Measurements from ENCODE around the gene CNNM2.

Gene CNNM2

DNA sequence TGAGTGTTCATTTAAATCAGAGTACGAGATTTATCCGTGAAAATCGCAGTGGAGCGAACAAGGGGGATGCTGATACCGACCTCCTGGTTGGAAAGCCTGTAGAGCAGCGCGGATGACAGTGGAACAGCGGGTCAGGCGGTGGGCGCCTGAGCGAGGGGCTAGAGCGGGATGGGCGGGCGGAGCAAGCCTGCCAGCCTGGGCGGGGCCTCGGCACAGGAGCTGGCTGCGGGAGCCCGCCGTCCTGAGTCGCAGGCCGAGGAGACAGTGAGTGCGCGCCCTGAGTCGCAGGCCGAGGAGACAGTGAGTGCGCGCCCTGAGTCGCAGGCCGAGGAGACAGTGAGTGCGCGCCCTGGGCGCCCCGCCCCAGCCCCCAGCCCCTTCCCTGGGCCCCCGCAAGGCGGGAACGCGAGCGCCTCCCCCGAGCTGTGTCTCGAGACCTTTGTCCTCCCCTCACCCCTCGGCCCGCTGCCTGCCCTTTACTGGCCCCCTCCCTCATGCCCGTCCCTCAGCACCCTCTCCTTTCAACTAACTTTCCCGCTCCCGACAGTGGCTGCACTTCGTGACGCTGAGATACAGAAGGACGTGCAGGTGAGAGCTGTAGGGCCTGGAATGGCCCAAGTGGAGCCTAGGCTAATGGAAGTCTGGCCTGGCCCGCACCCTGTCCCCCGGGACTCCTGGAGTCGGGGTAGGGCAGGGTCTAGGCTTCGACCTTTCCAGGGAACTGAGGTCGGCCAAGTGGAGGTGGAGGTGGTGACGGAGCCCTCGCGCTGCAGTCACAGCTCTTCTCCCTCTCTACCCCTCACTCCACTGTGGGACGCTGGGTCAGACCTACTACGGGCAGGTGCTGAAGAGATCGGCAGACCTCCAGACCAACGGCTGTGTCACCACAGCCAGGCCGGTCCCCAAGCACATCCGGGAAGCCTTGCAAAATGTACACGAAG lies 48.6 kb upstream of the CNNM2 start, which contains the start of gene AS3MT (continued):
- TF ChIP-seq ZNF792 (tag by site-specific recombination; IDR thresholded peaks at IDR 0.05) = no peak
- TF ChIP-seq ZNF426 (tag by site-specific recombination; IDR thresholded peaks at IDR 0.05) = no peak
- TF ChIP-seq ZNF707 (tag by site-specific recombination; IDR thresholded peaks at IDR 0.05) = no peak
- TF ChIP-seq ZNF324 (tag by site-specific recombination; IDR thresholded peaks at IDR 0.05) = no peak
- TF ChIP-seq, protein P1, sequence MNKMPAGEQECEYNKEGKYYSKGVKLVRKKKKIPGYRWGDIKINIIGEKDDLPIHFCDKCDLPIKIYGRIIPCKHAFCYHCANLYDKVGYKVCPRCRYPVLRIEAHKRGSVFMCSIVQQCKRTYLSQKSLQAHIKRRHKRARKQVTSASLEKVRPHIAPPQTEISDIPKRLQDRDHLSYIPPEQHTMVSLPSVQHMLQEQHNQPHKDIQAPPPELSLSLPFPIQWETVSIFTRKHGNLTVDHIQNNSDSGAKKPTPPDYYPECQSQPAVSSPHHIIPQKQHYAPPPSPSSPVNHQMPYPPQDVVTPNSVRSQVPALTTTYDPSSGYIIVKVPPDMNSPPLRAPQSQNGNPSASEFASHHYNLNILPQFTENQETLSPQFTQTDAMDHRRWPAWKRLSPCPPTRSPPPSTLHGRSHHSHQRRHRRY (tag by site-specific recombination; IDR thresholded peaks at IDR 0.05) = no peak
- no peak for TF ChIP-seq SALL2 (tag by site-specific recombination; IDR thresholded peaks at IDR 0.05; ENCODE audit: borderline replicate concordance)
- TF ChIP-seq ZNF548 (tag by site-specific recombination; IDR thresholded peaks at IDR 0.05) = no peak
- TF ChIP-seq ZFP41 (tag by site-specific recombination; IDR thresholded peaks at IDR 0.05; ENCODE audit: borderline replicate concordance) = no peak
- no peak for TF ChIP-seq ZNF366 (tag by site-specific recombination; conservative IDR thresholded peaks at IDR 0.05)
- TF ChIP-seq ZNF19 (tag by site-specific recombination; IDR thresholded peaks at IDR 0.05; ENCODE audit: low read depth) = no peak
- TF ChIP-seq REPIN1 (tag by site-specific recombination; IDR thresholded peaks at IDR 0.05; ENCODE audit: low read depth) = no peak
- no peak for TF ChIP-seq ZNF664 (tag by site-specific recombination; IDR thresholded peaks at IDR 0.05)
- TF ChIP-seq RBAK (tag by site-specific recombination; IDR thresholded peaks at IDR 0.05) = no peak
- TF ChIP-seq ZNF311 (tag by site-specific recombination; IDR thresholded peaks at IDR 0.05; ENCODE audit: borderline replicate concordance) = no peak
- TF ChIP-seq ZNF174 (tag by site-specific recombination; IDR thresholded peaks at IDR 0.05) = no peak
- 0 out of 2 replicates have a peak, but pooled peaks have one; percentile 9 for TF ChIP-seq ZNF660 (tag by site-specific recombination; IDR thresholded peaks at IDR 0.05)
- TF ChIP-seq ZNF529 (tag by site-specific recombination; IDR thresholded peaks at IDR 0.05; ENCODE audit: insufficient replicate concordance) = no peak
- TF ChIP-seq ZNF341 (tag by site-specific recombination; IDR thresholded peaks at IDR 0.05; ENCODE audit: low read depth) = peak; percentile 44; the same call in 1 of the 2 replicates
- TF ChIP-seq, protein P2, sequence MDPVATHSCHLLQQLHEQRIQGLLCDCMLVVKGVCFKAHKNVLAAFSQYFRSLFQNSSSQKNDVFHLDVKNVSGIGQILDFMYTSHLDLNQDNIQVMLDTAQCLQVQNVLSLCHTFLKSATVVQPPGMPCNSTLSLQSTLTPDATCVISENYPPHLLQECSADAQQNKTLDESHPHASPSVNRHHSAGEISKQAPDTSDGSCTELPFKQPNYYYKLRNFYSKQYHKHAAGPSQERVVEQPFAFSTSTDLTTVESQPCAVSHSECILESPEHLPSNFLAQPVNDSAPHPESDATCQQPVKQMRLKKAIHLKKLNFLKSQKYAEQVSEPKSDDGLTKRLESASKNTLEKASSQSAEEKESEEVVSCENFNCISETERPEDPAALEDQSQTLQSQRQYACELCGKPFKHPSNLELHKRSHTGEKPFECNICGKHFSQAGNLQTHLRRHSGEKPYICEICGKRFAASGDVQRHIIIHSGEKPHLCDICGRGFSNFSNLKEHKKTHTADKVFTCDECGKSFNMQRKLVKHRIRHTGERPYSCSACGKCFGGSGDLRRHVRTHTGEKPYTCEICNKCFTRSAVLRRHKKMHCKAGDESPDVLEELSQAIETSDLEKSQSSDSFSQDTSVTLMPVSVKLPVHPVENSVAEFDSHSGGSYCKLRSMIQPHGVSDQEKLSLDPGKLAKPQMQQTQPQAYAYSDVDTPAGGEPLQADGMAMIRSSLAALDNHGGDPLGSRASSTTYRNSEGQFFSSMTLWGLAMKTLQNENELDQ (tag by site-specific recombination; IDR thresholded peaks at IDR 0.05; ENCODE audit: low read depth) = no peak
- no peak for TF ChIP-seq SCRT1 (tag by site-specific recombination; IDR thresholded peaks at IDR 0.05; ENCODE audit: borderline replicate concordance)
- TF ChIP-seq ZBTB7A (tag by site-specific recombination; IDR thresholded peaks at IDR 0.05; ENCODE audit: low read depth) = no peak
- no peak for TF ChIP-seq ZNF530 (tag by site-specific recombination; IDR thresholded peaks at IDR 0.05; ENCODE audit: low read depth)
- no peak for TF ChIP-seq ZNF701 (tag by site-specific recombination; IDR thresholded peaks at IDR 0.05)
- TF ChIP-seq ZNF626 (tag by site-specific recombination; IDR thresholded peaks at IDR 0.05) = no peak
- no peak for TF ChIP-seq ZNF416 (tag by site-specific recombination; IDR thresholded peaks at IDR 0.05)
- TF ChIP-seq, protein P3, sequence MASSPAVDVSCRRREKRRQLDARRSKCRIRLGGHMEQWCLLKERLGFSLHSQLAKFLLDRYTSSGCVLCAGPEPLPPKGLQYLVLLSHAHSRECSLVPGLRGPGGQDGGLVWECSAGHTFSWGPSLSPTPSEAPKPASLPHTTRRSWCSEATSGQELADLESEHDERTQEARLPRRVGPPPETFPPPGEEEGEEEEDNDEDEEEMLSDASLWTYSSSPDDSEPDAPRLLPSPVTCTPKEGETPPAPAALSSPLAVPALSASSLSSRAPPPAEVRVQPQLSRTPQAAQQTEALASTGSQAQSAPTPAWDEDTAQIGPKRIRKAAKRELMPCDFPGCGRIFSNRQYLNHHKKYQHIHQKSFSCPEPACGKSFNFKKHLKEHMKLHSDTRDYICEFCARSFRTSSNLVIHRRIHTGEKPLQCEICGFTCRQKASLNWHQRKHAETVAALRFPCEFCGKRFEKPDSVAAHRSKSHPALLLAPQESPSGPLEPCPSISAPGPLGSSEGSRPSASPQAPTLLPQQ (tag by site-specific recombination; IDR thresholded peaks at IDR 0.05) = peak; percentile 20; the same call in 1 of the 2 replicates
- TF ChIP-seq ZNF335 (tag by site-specific recombination; conservative IDR thresholded peaks at IDR 0.05) = peak; percentile 89
- TF ChIP-seq KLF16 (tag by site-specific recombination; IDR thresholded peaks at IDR 0.05) = no peak
- TF ChIP-seq ZNF223 (tag by site-specific recombination; IDR thresholded peaks at IDR 0.05) = no peak
- no peak for TF ChIP-seq ZNF121 (tag by site-specific recombination; IDR thresholded peaks at IDR 0.05)
- TF ChIP-seq, protein P4, sequence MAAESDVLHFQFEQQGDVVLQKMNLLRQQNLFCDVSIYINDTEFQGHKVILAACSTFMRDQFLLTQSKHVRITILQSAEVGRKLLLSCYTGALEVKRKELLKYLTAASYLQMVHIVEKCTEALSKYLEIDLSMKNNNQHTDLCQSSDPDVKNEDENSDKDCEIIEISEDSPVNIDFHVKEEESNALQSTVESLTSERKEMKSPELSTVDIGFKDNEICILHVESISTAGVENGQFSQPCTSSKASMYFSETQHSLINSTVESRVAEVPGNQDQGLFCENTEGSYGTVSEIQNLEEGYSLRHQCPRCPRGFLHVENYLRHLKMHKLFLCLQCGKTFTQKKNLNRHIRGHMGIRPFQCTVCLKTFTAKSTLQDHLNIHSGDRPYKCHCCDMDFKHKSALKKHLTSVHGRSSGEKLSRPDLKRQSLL (tag by site-specific recombination; IDR thresholded peaks at IDR 0.05) = peak; percentile 97
- no peak for TF ChIP-seq OVOL3 (tag by site-specific recombination; IDR thresholded peaks at IDR 0.05)
- TF ChIP-seq KLF10 (tag by site-specific recombination; IDR thresholded peaks at IDR 0.05) = no peak
- no peak for TF ChIP-seq ZFP3 (tag by site-specific recombination; IDR thresholded peaks at IDR 0.05; ENCODE audit: low read depth)
- peak; percentile 71; the same call in 1 of the 2 replicates for TF ChIP-seq ZBTB8A (tag by site-specific recombination; IDR thresholded peaks at IDR 0.05)
- TF ChIP-seq ZNF146 (tag by site-specific recombination; IDR thresholded peaks at IDR 0.05) = no peak

Measured in HEK293 (cell line).